ENCODE measurements around the gene GFAP.
"Not testable (repeated sequence)": the region's sequence is repeated elsewhere in the genome, so short reads cannot be mapped to it uniquely, and the experiment has no call there.

GFAP gene

DNA sequence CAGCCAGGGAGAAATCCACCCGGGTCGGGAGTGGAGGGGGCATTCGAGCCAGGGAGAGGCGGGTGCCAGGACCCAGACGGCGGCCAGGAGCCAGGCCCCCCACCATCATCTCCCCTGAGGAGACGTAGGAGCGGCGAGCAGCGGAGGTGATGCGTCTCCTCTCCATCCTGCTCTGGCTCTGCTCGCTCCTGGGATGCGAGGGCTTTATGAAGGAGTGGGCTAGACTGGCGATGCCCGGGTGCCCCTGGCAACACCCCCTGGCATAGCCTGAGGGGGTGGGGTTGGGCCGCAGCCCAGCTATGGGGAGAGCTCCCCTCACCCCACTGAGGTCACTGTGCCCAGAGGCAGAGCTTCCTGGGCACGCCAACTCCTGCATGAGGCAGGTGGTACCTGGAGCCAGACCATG, at the start of gene GFAP:
TSS of gene GFAP (minus strand) at position 180 of the 406 bp plus-strand sequence. CDS start at position 166, 14 bp downstream.
- DNase-seq: no peak

DNA sequence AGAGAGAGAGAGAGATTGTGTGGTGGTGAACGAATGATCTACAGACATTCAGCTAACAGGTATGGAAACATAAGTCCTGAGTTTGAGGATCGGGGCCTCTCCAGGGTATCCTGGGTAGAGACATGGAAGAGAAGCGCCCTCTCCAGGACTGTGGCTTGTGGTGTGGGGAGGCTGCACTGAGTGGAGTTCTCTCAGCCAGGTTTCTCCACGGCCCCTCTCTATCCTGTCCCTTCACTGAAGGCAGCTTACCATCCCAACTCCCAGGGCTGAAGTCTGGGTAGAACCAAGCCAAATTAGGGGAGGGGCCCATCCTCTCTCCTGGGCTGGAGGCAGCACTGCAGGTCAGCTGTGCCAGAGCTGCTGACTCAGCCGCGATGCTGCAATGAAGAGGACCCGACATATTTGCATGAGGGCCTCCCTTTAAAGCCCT, 46.6 kb upstream of the GFAP start:
- no peak for DNase-seq

DNA sequence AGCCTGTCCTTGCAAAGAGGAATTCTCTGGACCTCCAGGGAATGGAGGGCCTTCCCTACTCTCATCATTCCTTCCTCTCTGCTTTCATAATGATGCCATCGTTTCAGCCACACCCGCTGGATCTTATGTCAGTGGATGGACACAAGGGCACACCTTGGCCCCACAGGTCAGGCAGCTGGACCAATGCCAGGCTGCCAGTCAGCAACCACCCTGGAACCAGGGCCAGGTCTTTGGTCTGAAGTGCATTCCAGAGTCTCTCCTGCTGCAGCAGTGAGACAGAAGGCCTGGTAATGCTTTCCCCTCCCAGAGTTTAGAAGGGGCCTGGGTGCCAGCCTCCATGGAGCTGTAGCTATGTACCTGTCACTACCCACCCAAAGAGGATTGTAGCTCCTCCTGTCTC, 45.4 kb upstream of the GFAP start:
- no peak for DNase-seq

DNA sequence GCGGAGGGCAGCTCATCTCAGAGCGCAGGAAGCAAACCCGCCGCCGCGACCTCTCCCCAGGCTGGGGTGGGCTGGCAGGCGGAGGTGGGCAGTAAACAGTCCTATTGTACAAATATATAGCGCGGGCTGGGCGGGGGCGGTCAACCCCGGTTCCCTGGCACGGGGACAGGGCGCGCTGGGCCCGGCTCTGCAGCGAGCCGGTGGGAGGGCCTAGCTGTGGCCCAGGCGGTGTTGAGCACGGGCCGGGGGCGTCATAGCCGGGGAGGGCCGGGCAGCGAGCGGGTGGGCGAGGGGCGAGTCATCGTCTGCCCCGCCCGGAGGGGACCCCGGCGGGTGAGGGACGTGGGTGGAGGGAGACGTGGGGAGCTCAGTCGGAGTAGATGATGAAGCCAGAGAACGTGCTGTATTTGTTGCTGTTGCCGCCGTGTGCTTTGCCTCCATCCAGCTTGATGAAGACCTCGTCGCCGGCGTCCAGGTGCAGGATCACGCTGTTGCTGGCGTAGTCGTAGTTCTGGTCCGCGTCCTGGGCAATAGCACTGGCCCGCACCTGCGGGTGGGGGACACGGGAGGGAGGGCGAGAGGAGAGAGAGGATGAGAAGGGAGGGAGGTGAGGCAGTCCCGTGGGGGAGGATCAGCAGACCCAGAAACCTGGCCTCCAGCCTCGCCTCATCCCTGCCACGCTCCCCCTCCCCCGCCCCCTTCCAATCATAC, 44.7 kb upstream of the GFAP start:
- DNase-seq: no peak

DNA sequence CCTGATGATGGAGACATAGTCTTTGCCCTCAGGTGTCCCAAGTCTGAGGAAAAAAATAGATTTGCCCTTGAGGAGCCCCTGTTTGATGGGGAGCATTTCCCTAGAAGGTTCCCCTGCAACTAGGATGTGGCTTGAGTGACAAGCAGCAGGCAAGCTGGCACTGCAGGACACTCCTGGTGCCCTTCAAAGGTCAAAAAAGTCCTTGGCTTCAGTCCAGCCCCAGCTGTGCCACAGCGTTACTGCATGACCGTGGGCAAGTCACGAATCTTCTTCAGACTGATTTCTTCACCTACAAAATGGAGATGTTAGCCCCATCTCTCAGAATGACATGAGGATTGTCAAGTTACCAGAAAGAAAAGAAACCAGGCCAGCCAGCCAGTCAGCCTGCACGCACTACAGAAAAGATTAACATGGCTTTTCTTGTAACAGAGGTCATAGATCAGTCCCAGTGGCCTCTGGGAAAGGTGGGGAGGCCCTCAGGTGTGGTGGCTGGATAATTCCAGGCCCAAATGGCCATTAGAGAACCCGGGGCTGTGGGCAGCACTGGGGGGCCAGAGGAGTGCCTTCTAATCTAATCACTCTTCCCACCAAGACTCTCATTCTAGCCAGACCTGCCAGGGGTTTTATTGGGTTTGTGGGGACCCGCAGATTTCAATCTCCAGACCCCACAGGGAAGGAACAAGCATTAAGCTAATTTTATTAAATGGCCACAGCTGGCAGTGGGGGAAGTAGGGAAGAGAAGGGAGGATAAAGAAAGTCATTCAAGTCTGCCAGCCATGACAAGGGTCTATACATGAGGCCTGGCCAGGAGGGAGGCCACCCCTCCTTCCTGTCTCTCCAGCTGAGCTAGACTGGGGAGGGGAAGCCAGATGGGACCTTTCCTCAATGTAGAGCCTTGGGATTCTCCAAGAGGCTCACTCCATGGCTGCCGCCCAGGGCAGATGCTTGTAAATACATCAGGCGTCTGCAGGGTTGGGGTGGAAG, 42.0 kb upstream of the GFAP start:
- DNase-seq: no peak

DNA sequence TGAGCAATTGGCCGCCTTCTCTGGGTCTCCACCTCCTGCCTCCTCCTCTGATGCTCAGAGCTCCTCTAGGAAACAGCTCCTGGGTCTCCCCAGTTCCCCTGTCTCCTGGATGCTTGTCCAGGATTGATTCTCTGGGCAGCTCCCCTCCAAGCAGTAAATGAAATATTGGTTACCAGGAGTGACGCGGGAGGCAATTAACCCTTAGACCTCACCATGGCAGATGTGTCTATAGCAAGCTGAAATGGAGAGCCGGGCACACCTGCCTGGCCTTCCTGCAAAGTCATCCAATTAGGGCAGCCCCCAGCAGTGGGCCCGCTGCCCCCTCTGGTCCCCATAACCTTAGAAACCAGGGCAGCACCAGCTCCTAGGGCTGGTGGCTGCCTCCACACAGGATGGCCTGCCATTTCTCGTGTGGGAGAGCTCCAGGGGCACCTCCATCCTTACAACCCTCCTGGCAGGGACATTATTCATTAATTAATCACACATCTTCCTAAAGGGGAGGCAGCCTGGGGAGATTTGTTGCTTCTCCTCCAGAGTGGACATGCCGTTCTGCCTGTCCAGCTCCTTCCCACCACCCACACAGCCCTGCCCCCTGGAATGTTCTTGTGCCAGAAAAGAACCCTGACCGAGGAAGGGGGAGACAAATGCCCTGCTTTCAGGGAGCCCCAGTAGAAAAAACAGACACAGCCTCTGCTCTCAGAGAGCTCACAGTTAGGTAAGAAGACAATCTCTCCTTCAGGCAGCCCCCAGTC, 40.5 kb upstream of the GFAP start:
- DNase-seq: no peak

DNA sequence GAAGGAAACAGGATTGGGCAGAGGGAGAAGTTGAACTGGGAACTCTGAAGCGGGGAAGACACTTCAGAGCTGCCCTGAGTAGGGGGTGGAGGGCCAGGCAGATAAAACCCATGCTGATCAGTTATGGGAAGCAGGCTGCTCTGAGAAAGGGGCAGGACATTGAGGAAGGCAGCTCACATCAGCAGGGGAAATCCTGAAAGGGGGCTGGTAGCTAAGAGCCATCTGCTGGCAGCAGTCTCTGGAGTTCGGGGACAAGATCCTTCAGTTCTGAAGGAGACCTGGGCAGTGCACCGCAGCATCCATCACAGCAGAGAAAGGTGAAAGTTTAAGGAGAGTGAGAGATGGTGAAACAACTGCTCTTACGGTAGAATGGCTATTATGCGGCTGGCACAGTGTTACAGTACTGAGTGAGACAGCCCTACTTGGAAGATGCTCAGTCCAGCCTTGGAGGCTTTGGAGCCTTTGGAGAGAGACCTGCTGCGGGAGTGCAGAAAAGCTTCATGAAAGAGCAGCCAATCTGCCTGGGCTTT, 37.7 kb upstream of the GFAP start:
- DNase-seq: no peak

DNA sequence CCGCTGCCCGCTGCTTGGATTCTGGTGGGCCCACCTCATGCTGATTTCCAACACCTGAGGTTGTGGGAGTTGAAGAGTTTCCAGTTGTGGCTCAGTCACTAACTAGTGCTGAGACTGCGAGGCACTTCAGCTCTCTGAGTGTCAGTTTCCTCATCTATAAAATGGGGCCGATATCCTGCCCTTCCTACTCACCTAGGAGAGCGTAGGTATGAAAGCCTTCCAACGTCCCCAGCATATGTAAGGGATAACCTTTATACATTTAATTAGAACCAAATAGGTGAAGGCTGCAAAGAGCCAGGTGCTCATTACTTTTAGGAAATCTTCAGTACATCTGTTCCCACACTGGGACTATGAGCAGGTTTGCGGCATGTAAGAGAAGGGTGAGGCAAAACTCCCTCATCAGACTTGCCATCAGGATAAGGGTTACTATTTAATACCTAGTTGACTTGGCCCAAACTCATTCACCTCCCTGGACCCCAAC, 33.1 kb upstream of the GFAP start:
- DNase-seq: no peak

DNA sequence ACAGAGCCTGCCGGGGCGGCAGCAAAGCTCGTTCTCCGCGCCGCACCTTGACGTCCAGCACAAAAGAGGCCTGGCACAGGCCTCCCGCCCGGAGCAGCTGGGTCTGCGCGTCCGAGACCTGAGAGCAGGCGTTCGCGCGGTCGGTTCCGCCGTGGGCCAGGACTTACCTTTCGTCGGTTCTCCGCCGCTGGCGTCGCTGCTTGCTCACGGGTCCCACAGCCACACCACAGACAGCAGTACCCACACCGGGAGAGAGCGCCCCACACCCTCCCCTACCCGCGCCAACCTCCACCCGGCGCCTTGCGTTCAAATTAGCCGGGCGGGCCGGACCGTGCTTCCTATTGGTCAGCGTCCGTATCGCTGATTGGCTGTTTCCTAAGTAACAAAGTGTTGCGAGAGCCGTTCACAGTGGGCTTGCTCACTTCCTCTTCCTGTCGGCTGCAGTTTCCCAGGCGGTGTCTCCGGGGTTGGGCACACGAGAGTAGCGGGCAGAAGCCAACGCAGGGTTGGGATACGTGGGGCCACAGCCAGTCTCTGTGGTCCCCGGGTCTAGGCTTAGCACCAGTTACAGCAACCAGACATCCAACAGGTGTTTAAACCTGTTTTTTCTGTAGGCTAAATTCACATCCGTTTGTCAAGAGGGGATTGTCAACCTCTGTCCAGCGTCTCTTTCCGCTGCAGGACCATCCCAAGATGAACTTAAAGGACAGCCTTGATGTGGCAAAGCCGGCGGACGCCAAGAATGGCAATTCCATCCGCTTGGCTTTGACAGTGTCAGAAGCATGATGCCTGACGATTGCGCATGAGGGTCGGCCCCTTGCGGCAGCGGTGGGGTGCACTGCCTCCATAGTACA, 32.4 kb upstream of the GFAP start, which contains the start of gene KIF18B:
TSS of gene KIF18B (minus strand) at position 313 of the 854 bp plus-strand sequence. CDS start 11,429 bp downstream, outside the sequence.
- peak; percentile 89 to 92 for DNase-seq

DNA sequence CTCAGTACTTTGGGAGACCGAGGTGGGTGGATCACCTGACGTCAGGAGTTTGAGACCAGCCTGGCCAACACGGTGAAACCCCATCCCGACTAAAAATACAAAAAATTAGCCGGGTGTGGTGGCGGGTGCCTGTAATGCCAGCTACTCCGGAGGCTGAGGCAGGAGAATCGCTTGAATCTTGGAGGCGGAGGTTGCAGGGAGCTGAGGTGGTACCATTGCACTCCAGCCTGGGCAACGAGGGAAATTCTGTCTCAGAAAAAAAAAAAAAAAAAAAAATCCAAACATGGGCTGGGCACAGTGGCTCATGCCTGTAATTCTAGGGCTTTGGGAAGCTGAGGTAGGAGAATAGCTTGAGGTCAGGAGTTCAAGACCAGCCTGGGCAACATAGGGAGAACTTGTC, 30.4 kb upstream of the GFAP start:
- not testable (repeated sequence) for DNase-seq

DNA sequence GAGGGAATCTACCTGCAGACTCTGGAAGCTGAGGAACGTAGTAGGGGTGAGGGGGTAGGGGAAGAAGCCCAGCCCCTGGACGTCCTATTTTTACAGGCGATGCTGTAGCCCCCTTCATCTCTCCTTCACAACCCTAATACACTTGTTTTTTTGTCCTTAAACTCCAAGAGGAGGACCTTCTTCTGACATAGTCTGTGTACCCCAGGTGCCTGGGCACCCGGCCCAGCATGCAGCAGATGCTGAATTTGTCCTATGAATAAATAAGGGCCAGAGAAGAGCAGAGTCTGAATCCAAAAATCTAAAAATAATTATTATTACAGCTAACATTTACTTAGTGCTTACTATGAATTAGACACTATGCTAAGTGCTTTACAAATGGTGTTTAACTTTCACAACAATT, 27.2 kb upstream of the GFAP start:
- DNase-seq: no peak

DNA sequence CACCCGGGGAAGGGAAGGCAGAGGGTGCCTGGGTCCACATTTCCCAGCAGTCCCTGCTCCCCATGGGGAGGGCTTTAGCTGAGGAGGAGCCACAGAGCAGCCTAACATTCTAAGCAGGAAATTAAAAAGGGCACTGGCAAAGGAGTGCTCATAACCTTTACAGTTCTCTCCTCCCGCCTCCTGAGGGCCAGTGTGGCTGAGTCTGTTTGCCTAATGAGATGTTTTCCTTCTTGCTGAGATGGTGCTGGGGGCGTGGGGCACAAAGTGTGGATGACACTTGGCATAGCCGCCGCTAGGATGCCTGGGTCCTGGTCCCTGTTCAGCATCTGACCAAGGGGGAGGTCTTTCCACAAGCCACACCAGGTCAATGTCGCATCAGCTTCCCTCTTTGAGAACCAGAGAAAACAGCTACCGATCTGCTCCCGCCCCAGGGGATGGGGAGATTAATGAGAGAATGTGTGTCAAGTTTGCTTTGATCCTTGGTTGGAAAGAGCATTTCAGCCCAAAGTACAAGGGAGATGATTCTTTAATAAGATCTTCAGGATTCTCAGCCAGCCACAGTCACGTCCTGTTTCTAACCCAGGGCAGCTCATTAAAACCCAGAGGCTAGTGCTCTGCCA, 26.5 kb upstream of the GFAP start:
- DNase-seq: peak in 1 of 2 donors; percentile 13

DNA sequence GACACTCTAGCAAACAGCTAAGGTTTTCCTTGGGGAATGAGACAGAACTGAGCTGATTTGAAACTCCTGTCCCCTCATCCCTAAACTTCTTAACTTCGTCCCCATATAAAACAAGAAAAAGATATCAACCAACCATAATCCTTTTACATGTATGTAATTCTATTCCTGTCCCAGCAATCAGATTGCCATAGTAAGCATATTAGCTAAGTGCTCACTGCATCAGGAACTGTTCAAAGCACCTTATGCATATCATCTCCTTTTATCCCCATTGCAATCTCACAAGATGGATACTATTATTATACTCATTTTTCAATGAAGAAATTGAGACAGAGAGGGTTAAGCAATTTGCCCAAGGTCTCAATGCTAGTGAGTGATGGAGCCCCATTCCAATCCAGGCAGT, 25.5 kb upstream of the GFAP start:
- DNase-seq: no peak

DNA sequence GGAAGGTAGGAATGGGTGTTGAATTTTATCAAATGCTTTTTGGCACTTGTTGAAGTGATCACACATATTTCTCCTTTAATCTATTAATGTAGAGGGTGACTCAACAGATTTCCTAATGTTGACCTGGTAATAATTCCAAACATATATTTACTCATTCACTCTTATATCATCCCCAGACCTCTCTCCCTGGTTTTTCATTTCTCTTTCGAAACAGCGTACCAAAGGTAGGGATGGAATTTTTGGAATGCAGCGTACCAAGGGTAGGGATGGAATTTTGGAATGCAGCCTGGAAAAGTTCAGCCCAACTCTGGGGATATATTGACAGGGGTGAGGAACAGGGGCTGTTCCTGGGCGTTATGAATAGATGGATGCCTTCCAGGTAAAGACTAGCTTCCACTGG, 25.0 kb upstream of the GFAP start:
- DNase-seq: no peak

DNA sequence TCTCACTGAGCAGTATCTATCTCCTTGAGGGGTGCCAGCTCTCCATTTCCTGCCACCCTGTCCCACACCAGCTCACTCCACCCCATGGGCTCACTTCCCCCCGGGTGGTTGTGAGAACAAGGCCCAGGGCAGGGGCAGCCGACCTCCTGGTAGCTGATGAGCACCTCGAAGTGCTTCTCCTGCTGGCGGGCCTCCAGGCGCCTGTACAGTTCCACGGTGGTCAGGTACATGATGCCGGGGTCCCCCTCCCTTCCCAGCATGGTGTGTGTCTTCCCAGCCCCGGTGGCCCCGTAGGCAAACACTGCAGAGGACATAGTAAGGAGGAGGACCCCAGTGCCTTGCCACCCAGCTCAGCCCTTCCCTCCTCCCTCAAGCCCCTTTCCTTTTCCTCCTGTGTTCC, 19.8 kb upstream of the GFAP start:
- DNase-seq: no peak

DNA sequence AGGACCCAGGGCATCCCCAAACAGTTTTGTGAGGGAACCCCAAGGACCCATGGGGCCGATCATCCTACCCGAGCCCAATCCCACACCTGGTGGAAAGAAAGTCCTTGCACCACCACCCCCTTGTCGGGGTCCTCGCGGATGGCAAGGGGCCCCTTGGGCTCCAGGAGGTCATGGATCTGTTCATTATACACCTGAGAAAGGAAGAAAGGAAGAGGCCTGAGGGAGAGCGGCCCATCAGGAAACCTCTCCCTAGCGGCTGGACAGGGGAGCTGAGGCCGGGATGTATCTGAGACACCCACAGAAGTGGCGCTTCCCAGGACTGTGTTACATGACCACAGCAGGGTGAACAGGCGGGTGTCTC, 19.4 kb upstream of the GFAP start:
- DNase-seq: no peak

DNA sequence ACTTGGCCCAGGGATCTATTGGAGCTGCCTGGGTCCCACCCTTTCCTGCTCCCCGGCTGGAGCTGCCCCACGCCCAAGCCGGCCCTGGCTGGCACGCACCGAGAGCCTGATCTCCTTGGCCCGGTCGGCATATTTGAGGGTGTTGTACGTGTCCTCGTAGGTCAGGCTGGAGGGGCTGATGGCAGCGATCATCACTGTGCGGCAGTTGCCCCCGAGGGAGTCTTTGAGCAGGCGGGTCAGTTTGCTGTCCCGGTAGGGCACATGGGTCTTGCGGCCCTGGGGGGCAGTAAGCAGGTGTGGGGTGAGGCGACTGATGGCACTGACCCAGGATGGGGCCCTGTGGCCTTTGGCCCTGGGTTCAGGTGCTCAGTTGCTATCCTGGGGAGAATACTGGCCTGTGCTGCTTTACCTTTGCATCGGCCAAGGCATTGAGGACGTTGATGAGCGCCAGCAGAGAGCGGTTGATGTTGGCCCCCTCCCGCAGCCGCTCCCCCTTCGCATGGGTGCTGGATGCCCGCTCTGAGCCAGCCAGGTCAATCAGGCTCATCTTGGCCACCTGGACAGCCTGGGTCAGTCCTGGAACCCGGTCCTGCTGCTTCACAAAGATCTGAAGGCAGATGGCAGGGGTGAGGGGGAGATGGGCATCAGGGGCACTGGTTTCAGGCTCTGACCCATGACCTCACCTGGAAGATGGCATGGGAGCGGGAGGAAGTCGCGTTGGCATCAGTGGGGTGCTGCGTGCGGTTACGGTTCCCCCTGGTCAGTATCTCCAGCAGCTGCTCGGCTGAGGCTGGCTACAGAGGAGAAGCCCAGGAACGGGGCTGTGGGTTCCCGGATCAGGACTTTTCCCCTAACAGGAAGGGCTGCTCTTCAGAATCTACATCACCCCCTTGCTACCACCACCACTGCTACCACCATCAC, 18.8 kb upstream of the GFAP start:
- DNase-seq: no peak

DNA sequence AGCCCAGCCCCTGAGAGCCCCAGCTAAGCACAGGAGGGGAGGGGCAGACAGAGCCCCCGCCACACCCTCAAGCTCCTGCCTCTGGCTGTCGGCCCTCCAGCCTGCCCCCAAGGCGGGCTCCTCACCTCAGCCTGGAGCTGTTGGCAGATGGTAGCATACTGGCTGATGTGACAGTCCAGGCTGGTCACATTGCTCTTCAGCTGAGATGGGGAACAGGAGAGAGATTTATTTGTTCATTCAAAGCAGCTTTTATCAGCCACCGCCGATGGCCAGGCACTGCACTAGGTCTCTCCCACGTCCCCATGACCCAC, 17.4 kb upstream of the GFAP start:
- no peak for DNase-seq

DNA sequence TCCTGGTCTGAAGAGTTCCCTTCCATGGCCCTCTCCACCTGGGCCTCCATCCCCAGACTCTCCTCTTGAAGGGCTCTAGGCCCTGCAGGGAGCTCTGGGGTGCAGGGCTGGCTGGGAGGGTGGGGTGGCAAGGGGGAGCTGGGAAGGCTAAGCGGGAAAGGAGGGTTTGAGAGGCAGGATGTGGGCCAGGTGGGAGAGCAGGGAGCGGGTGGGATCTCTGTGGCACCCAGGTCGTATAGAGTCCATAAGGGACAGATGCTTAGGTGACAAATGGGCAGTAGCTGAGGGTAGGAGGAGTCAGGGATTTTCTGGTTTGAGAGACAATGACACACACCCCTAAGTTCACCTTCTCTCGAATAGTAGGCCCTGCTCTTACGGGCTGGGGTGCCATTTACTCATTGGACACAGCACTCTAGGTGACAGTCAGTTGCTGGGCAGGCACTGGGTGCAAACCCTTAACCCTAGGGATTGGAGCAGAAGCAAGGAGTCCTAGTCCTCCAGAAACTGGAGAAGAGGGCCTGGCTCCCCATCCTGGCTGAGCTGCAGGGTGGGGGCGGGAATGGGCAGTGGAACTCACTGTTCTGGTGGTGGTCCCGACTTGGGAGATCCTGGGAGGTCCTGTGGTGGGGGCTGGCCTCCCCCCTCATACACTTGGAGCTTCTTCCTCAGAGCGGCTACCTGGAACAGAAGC, 16.9 kb upstream of the GFAP start:
- DNase-seq: no peak

DNA sequence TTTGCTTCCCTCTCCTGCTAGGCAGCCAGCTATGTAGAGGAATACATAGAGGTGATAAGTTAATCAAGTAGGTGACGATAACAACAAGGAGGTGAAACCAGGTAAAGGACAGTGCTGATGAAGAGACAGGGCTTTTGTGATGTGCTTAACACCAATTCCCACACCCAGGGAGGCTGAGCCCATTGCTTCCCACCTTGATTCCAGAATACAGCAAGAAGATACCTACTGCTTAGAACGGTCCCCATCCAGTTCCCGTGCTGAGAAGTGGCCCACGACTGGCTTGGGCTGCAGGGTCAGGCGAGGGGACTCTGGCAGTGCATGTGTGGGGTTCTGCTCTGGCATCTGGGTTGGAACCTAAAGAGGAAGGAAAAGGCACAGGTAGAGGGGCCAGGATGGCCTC, 16.1 kb upstream of the GFAP start:
- DNase-seq: no peak

All from CD4-positive, alpha-beta T cell treated with Interferon alpha-2 for 1 hour (primary cell).